HL-60 (cell line): Measurements from ENCODE around the gene CDC42BPB.

Experiments used
- DNase-seq, 2 experiments: peaks; one replicate each; pipeline ENCODE4 v3.0.0-alpha.2; 2010 to 2020; ENCODE audit warnings: low read depth in 1 of 2, low spot score in 1 of 2
- H3K27ac ChIP-seq: fragments of 250-450 bp; sonication (Bioruptor Pico); replicated peaks from 2 replicates; pipeline ENCODE4 v1.5.1; 2020; ENCODE audit warnings: mild to moderate bottlenecking, moderate library complexity
- H3K27me3 ChIP-seq: fragments of 250-450 bp; sonication (Bioruptor Pico); 2 replicates; pipeline ENCODE4 v1.5.1; 2021; ENCODE audit warnings: mild to moderate bottlenecking, moderate library complexity; ENCODE audit not compliant: insufficient read depth, poor library complexity, severe bottlenecking
- H3K4me3 ChIP-seq: replicated peaks from 2 replicates; pipeline ENCODE4 v1.5.1; 2011; ENCODE audit warnings: mild to moderate bottlenecking, control low read depth, low read length; ENCODE audit not compliant: insufficient read depth
- GABPA ChIP-seq: IDR thresholded peaks from 2 replicates; pipeline ENCODE4 v1.6.1; 2012; ENCODE audit warnings: low read depth
- POLR2AphosphoS5 ChIP-seq: IDR thresholded peaks from 2 replicates; pipeline ENCODE4 v1.6.1; 2012; ENCODE audit warnings: low read depth
- SPI1 ChIP-seq: IDR thresholded peaks from 2 replicates; pipeline ENCODE4 v1.6.1; 2012; ENCODE audit warnings: low read depth, mild to moderate bottlenecking, borderline replicate concordance
- TF ChIP-seq, protein P1 (sequence below): IDR thresholded peaks from 2 replicates; pipeline ENCODE4 v1.6.1; 2012; ENCODE audit warnings: low read depth; ENCODE audit not compliant: insufficient replicate concordance
- TF ChIP-seq, protein P2 (sequence below): IDR thresholded peaks from one replicate; pipeline ENCODE4 v1.5.1; 2011; ENCODE audit warnings: low read length, control low read depth, inconsistent platforms; ENCODE audit not compliant: insufficient read depth

Gene CDC42BPB

DNA sequence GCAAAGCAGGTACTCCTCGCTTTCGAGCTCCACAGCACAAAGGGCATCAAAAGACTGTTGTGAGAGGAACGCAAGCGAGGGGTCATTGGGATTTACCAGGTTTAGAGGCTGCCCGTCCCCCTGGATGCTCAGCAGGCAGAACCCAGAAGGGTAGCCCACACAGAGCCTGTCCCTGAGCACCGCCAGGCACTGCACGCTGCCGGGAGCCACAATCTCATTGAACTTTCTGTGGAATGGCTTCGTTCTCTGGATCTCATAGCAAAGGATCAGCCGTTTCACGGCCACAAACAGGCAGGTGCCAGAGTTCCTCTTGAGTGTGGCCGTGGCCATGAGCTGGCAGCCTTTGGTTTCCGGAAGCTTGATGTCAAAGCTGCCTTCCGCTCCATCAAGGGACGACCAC, 113.4 kb downstream of the CDC42BPB start:
- TF ChIP-seq SPI1 (no peak), GABPA (no peak), POLR2AphosphoS5 (no peak)
- TF ChIP-seq, protein P1, sequence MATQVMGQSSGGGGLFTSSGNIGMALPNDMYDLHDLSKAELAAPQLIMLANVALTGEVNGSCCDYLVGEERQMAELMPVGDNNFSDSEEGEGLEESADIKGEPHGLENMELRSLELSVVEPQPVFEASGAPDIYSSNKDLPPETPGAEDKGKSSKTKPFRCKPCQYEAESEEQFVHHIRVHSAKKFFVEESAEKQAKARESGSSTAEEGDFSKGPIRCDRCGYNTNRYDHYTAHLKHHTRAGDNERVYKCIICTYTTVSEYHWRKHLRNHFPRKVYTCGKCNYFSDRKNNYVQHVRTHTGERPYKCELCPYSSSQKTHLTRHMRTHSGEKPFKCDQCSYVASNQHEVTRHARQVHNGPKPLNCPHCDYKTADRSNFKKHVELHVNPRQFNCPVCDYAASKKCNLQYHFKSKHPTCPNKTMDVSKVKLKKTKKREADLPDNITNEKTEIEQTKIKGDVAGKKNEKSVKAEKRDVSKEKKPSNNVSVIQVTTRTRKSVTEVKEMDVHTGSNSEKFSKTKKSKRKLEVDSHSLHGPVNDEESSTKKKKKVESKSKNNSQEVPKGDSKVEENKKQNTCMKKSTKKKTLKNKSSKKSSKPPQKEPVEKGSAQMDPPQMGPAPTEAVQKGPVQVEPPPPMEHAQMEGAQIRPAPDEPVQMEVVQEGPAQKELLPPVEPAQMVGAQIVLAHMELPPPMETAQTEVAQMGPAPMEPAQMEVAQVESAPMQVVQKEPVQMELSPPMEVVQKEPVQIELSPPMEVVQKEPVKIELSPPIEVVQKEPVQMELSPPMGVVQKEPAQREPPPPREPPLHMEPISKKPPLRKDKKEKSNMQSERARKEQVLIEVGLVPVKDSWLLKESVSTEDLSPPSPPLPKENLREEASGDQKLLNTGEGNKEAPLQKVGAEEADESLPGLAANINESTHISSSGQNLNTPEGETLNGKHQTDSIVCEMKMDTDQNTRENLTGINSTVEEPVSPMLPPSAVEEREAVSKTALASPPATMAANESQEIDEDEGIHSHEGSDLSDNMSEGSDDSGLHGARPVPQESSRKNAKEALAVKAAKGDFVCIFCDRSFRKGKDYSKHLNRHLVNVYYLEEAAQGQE, result no peak
- TF ChIP-seq, protein P2, sequence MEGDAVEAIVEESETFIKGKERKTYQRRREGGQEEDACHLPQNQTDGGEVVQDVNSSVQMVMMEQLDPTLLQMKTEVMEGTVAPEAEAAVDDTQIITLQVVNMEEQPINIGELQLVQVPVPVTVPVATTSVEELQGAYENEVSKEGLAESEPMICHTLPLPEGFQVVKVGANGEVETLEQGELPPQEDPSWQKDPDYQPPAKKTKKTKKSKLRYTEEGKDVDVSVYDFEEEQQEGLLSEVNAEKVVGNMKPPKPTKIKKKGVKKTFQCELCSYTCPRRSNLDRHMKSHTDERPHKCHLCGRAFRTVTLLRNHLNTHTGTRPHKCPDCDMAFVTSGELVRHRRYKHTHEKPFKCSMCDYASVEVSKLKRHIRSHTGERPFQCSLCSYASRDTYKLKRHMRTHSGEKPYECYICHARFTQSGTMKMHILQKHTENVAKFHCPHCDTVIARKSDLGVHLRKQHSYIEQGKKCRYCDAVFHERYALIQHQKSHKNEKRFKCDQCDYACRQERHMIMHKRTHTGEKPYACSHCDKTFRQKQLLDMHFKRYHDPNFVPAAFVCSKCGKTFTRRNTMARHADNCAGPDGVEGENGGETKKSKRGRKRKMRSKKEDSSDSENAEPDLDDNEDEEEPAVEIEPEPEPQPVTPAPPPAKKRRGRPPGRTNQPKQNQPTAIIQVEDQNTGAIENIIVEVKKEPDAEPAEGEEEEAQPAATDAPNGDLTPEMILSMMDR, result no peak
- H3K27ac ChIP-seq, result no peak overlapping the region
- H3K27me3 ChIP-seq, result no peaks in the 10 kb centered on the region
- no peak overlapping the region for H3K4me3 ChIP-seq
- DNase-seq, result peak in 1 of 2 experiments; percentile 53

DNA sequence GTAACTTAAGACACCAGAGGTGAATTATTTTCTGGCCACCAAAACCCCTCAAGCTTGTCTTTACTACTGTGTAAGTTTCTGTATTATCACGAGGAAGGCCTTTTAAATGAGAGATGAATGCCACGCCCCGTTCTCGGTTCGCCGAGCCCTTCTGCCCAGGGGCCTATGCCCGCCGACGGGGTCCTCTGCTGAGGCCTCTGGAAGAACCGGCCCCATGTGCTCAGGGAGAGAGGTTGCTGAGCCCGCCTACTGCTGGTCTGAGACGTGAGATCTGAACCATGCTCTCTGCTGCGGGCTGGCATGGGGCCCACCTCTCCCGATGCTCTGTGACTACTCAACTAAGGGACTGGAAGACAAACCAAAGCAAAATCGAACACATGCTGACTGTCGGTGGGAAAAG, 113.9 kb downstream of the CDC42BPB start:
- DNase-seq, result no peak
- H3K27me3 ChIP-seq, result no peaks in the 10 kb centered on the region
- no peak for TF ChIP-seq GABPA
- no peak for TF ChIP-seq POLR2AphosphoS5
- TF ChIP-seq, protein P1, result no peak
- TF ChIP-seq SPI1, result no peak
- TF ChIP-seq, protein P2, result no peak
- H3K4me3 ChIP-seq, result no peak overlapping the region
- no peak overlapping the region for H3K27ac ChIP-seq

DNA sequence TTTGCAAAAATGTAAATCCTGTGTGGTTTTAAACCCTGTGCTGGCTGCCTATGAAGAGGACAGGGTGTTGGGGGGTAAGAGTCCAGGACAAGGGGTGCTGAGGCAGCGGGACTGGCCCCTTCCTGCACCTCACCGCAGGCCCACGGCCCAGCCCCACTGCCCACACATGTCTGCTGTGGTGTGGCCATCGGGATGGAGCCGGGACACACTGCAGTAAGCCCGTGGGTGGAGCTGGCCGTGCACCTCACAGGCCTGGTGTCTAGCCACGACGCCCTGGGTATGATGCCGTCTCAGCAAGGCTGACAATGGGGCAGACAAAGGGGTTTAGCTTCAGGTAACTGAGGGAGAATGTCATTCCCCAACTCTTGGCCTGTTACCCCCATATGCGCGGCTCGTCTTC, 115.3 kb downstream of the CDC42BPB start:
- Histone ChIP-seq H3K27ac (no peak overlapping the region), H3K4me3 (no peak overlapping the region), H3K27me3 (no peaks in the 10 kb centered on the region)
- TF ChIP-seq SPI1 (no peak), POLR2AphosphoS5 (no peak), GABPA (no peak)
- TF ChIP-seq, protein P2, result no peak
- TF ChIP-seq, protein P1, result no peak
- DNase-seq, result no peak
